T-helper 1 cell (primary cell): Measurements from ENCODE around the gene PDE8B.

Experiments used
- DNase-seq, 5 donors: peaks; one replicate each; pipeline ENCODE4 v3.0.0-alpha.2; 2012 to 2020

The PDE8B gene

DNA sequence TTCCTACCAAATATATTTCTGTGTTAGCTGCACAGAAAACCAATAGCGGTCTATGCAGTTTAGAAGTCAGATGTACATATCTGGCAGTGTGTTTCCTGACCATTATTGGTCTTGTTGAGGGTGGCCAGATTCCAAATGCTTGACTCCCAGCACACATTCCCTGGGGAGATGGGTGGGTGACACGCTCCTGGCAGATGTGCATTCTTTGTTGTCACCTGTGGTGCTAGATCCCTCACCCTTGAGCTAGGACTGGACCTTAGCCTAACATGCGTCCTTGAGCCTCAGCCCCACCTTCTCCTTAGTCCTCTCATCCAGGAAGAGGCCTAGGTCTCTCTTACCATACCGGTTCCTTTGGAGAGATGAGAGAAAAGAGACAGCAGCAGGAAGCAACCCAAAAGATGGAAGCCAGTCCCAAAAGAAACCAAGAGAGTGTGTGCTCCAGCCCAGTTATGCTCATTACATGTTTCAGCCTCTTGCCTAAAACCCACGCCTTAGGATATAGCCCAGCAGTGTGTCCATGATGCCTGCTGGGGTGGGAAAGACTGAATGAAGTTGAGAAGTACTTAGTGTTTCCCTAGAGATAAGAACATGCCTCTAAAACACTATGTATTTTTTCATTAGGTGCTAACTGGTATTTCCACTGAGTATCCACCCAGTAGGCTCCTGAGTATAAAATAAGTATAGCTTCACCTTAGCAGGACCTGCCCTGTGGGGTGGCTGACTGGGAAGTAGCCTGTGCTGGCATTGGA lies 116.7 kb downstream of the PDE8B start:
- DNase-seq = no peak

- peak in 1 of 5 donors; percentile 60 for DNase-seq
These were observed 118.6 kb downstream of the PDE8B start for GRCh38 chr5:77328930-77329647.

GRCh38 chr5:77329664-77330430 lies 119.4 kb downstream of the PDE8B start:
- DNase-seq = no peak

GRCh38 chr5:77333036-77333435 lies 122.6 kb downstream of the PDE8B start:
- DNase-seq = no peak

- no peak for DNase-seq
These were observed 123.1 kb downstream of the PDE8B start for GRCh38 chr5:77333451-77334123.

DNA sequence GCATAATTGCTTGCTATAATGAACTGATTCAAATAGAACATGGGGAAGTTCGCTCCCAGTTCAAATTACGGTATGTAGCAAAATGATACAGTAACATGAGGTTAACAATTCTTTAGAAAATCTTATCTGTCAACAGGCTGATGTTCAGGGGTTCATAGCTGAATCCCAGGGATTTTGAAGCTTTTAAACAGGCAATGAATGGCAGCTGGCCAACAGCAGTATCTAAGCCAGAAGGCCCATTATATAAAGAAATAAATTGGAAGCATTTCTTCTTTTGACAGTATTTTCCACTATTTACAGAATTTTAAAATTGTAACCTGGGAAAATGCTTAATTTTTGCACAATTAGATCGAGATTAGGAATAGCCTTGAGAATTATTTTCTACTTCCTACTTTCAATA lies 126.8 kb downstream of the PDE8B start:
- no peak for DNase-seq

GRCh38 chr5:77337686-77338085 lies 127.2 kb downstream of the PDE8B start:
- DNase-seq = no peak

DNA sequence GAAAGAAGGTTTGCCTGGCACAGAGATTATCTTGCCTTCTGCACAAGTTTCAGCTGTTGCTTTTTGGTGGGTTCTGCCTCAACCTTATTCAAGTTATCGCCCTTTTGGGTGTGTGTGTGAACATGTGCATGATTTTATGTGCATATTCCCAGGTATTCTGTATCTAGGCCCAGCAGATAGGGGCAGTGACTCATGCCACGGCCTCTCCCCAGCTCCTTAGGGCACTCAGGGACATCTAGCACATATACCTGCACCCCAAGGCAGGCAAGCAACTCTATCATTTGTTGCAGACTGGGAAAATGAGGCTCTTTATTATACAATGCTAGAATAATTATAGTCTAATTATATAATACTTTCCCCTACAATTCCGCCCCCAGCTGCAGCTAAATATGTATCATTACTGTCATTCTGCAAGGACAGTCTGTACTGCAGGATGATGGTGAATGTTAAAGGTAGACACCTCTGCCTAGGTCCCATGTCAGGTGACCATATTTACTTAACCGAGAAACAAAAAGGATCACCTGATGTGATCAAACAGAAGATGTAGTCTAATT lies 128.9 kb downstream of the PDE8B start:
- DNase-seq = no peak

DNA sequence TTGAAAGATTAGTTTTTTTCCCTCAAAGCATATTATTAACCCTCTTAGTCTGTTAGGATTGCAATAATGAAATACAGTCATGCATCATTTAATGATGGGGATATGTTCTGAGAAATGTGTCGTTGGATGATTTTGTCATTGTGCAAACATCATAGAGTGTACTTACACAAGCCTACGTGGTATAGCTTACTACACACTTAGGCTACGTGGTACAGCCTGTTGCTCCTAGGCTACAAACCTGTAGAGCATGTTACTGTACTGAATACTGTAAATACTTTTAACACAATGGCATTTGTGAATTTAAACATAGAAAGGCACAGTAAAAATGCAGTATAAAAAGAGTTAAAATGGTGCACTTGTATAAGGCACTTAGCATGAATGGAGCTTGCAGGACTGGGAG lies 132.7 kb downstream of the PDE8B start:
- DNase-seq = no peak

- DNase-seq = no peak
These were observed 137.1 kb downstream of the PDE8B start for GRCh38 chr5:77347435-77348098.

- no peak for DNase-seq
These were observed 142.8 kb downstream of the PDE8B start for GRCh38 chr5:77353251-77353650.

DNA sequence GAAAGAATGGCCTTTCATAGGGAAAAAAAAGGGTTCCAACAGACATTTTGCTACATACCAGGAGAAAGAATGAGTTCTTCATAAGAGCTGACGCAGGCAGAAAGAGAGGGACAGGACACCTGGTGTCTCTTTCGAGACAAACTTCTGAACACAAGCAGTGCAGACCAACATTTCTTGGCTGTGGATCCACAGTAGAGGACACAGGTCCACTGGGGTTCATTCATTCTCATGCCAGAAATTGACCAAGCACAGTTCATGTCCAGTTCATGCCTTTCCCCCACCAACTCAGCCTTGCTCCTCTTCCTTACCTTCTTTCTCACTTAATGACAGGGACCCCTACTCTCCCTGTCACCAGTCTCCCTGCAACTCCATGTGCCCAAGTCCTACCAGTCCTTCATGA lies 144.0 kb downstream of the PDE8B start:
- no peak for DNase-seq

DNA sequence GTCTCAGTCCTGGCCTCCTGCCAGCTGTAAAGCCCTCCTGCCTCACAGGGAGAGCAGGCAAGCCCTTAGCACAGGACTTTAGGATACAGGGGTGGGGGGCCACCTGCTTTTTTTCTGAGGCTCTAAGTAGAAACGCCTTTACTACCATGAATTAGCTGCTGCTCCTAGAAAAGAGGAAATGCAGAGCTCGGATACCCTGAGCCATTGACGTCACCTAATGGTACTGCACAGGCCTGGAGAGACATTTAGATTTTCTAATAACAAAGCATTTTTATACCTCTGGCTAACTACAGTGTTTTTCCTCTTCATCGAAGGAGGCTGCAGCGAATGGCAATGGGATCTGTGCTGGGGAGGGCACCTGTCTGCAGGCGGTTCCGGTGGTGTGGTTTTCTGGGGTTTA lies 144.6 kb downstream of the PDE8B start:
- DNase-seq = no peak

DNA sequence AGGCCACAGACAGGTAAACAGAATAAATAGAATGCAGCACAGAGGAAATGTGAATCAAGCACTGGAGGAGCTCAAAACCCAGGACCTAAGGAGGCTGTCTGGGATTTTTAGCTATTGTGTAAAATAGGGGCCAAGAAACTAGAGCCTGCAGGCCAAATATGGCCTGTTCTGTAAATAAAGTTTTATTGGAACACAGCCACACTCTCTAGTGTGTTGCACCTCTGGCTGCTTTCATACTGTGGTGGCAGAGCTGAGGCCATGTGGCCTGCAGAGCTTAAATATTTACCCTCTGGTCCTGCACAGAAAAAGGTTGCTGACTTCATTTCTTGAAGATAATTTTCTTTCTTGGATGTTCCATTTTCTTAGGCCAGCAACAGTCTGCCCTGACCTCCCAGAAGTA lies 145.3 kb downstream of the PDE8B start:
- no peak for DNase-seq

- peak in 1 of 5 donors; percentile 69 for DNase-seq
These were observed 146.3 kb downstream of the PDE8B start for GRCh38 chr5:77356740-77357139.

DNA sequence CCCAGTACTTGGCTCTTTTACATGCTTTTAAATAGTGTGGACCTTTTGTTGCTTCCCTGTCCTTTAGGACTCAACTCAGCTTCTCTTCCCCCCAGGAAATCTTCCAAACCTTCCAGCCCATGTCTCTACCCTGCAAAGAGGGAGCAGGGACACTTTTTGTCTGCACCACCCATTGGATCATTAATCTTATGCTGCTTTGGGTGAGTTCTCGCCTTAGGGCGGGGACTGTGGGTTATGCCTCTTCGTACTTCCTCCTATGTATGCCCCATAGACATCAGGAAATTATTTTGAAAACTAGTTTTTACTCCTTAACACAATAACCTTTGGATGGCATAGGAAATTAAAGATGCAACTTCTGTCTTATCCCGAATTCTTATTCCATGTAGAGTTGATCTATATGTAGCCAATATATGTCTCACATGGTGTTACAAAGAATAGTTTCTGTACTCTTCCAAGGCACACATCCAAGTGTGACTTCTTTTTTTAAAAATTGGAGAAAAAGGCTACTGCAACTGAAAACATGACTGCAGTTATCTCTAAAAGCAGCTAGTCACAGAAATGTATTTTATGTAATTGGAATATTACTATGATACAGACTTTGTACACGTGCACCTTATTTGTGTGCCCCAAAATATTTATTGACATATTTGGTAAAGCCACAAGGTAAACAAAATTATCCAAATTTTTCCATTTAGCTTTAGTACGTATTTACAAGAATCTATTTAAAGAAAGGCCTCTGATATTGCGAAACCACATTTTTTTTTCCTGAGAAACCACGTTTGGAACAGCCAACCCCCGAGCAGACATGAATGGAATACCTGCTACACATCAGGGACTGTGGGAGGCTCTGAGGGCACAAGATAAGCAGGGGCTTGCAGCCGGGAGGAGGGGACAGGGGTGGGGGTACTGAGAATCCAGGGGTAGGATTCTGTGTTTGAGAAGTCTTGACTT lies 148.1 kb downstream of the PDE8B start:
- no peak for DNase-seq

GRCh38 chr5:77359231-77359630 lies 148.8 kb downstream of the PDE8B start:
- DNase-seq = no peak

- no peak for DNase-seq
These were observed 149.9 kb downstream of the PDE8B start for GRCh38 chr5:77360381-77360780.

DNA sequence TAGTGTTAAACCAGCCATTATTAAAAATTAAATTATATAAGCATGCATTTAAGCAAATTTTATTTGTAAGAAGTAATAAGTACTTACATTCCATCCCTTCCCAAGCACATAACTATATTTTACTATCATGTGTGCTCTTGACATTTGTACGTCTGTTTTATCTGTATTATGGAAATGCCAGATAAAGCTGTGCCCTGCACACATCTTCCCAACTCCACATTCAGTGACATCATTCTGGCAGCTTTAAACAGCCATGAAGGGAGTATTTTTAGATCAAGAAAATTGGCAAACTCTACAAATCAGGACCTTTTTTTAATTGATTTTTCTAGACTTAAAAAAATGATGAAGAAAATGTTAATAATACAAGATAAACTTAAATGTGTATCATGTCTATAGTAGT lies 150.5 kb downstream of the PDE8B start:
- no peak for DNase-seq

DNA sequence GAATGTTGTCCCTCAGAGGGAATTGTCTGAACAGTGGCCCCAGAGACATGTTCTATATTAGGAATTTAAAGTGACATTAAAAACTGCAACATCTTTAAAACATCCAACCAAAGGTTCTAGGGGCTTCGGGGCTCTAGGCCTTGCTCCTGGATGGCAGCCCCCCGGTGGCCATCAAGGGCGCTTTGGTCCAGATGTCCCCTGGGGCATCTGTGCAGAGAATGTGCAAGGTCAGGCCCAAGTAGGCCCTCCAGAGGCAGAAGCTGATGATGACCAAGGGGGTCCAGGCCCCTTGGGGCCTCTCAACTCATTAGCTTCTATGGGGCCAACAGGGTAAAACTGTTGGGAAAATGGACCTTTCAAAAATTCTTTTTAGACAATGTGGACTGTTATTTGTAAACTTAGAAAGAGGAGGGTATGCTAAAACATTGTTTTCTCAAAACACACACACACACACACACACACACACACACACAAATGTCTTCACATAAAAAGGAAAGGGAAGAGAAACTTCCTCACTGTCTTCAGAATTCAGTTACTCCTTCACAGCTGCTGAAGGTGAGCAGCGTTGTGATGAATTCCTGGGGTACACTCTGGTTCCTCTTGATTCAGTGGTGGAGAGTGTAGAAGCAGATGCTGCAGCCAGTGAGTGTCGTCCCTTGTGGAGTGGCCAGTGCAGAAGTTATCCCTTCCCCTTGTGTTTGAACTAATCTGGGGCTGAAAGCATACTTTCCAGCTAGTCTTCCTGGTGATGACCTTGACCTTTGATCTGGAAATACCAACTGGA lies 156.4 kb downstream of the PDE8B start:
- DNase-seq = no peak
